ENCODE results near the gene ABHD12.

The ABHD12 gene

DNA sequence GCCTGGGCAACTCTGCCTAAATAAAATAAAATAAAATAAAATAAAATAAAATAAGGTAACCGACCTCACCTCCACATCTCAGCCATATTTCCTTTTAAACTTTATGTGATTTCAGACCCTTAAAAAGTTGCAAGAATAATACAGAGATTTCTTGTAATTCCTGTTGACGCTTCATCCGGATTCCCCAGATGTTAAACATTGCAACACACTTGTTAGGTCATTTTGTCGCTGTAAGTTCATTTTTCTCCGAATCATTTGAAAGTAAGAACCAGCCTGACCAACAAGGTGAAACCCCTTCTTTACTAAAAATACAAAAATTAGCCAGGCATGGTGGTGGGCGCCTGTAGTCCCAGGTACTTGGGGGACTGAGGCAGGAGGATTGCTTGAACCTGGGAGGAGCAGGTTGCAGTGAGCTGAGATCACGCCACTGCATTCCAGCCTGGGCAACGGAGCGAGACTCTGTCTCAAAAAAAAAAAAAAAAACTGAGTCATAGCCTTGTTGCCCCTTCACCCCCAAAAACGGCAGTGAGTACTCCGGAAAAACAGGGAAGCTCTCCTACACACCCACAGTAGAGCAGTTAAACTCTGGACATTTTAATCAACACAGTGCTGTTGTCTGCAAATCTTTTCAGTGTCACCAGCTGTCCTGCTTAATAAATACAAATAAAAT lies 136.9 kb downstream of the ABHD12 start:
- no peak for DNase-seq

GRCh38 chr20:25252686-25253421 lies 137.8 kb downstream of the ABHD12 start:
- DNase-seq: no peak

DNA sequence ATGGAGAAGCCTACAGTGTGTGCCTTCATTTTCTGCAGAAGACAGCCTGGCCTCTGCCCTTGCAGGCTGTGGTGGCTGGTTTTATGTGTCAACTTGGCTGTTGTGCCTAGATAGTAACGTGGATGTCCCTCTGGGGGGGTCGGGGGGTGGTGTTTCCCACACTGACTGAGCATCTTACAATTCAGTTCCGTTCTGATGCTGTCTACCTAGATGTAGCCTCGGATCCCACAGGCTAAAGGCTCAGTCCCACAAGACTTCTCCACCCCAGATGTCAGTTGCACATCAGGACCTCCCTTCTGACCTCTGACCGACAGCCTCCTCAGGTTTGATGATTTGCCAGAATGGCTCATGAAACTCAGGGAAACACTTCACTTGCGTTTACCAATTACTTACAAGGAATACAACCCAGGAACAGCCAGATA lies 138.4 kb downstream of the ABHD12 start:
- no peak for DNase-seq

DNA sequence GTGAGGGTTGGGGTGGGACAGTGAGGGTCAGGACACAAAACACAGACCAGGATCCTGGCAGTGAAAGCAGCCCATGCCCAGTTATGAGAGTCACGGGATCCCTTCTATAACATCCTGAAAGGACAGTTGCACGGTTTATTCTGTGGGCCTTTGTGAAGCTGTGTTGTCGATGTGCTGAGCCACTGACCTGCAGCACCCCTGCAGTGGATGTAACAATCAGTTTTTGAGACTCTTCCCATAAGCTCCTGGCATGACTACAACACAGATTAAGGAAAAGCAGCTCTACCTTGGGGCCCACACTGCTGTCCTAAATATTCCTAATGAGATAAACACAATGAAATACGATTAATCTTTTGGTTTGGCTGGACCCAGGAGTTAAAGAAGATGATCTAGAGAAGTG lies 139.1 kb downstream of the ABHD12 start:
- DNase-seq: no peak

DNA sequence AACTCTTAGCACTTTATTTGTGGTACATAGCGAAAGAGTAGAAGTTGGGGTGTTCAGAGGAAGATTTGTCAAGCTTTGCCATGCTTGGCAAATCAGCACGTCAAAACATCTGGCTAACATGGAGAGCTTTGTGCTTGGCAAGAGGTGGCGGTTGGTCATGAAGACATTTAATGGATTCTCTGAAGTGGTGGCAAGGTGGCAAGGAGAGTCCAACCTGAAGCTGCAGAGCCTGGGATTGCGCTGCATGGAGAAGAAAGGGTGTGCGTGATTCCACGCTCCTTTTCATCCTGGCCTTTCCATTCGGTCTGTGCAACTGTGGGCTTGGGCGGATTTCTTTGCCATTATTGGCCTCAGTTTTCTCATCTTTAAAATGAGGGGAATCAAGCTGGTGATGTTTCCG lies 139.6 kb downstream of the ABHD12 start:
- no peak for DNase-seq

- DNase-seq: no peak
Measured at GRCh38 chr20:25250508-25250907, 140.1 kb downstream of the ABHD12 start.

Measured in hematopoietic multipotent progenitor cell treated with erythropoietin and hydrocortisone succinate and interleukin-3 and kit ligand, for 4 days (in vitro differentiated cells).